Fibroblast of gingiva (primary cell): ENCODE measurements around the gene ZNF12.

Source experiments
- DNase-seq: peaks from one replicate; pipeline ENCODE4 v3.0.0-alpha.2; 2011; ENCODE audit warnings: low read depth

Gene ZNF12

GRCh38 chr7:6647541-6647940 is 59.2 kb downstream of the ZNF12 start:
- DNase-seq = no peak

DNA sequence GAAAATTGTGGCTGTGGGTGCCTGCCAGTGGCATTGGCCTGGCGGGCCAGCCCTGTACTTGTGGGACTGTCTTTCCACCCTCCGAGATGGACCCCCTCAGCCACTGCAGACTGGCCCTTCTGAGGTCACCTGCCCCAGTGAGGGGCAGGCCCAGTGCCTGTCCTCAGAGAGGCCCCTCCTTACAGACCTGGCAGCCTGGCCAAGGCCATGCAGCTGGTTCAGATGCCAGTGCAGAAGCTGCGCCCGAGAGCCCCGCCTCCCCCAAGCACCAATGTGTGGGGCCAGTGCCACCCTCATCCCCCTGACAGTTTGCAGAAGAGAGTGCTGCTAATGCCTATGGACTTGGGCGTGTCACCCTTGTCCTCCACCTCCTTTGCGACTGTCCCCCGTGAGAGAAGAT is 59.7 kb downstream of the ZNF12 start:
- no peak for DNase-seq

GRCh38 chr7:6646465-6646864 is 60.3 kb downstream of the ZNF12 start:
- no peak for DNase-seq

- no peak for DNase-seq
Measured at GRCh38 chr7:6644728-6645127, 62.0 kb downstream of the ZNF12 start.

DNA sequence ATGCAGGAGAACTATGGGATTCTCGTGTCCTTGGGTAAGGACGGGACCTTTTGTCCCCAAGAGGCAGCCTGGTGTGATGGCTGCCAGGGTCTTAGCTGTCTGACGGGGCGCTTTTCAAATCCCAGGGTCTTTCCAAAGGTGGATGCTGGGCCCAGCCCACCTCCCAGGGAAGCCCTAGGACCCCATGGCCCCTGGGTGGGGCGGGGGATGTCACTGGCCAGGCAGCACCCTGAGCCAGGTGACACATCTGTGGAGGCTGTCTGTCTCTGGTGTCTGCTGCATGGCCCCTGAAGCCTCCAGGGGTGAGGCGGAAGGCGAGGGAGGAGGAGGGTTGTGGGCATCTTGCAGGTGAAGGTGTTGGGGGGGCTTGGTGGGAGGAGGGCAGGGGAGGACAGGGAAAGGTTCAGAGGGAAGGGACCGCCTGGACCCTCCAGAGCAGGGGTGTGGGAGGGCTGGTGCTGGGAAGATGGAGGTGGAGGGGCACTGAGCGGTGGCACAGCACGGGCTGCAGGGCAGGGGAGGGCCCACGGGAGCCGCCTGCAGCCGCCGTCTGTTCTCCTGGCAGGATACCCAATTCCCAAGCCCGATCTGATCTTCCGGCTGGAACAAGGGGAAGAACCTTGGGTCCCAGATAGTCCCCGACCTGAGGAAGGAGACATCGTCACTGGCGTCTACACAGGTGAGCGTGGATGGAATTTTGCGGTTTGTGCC is 62.7 kb downstream of the ZNF12 start:
- no peak for DNase-seq

- no peak for DNase-seq
Measured at GRCh38 chr7:6642861-6643640, 63.7 kb downstream of the ZNF12 start.

GRCh38 chr7:6642239-6642839 is 64.4 kb downstream of the ZNF12 start:
- no peak for DNase-seq

DNA sequence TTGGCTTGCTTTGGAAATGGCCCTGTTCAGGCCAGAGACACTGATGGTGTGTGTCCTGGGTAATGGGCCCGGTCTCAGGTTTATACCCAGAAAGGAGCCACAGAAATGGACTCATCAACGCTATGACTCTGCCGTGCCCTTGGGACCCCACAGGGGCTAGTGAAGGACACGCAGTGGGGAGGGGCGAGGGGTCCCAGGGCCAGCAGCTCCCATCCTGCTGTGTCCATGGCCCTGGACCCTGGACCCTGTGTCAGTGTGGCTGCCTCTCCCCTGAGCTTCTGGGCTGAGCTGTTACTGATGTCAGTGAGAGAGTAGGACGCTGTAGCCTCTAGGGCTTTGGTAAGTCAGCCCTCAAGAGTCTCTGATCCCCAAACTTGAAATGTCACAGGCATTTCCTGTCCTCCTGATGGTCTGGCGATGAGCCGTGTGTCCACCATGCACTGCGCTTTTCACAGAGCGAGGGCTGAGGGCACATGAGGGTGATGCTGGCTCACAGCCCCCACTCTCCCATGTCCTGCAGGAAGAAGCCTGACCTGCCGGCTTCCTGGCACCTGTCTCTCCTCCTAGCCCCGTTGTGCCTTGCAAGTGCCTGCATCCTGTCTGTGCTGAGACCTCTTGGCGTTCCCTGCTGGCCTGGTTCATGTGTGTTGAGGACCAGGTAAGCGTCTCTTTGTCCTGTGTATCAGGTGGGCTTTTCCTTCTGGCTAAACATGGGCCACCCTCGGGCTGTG is 65.3 kb downstream of the ZNF12 start:
- DNase-seq = no peak

DNA sequence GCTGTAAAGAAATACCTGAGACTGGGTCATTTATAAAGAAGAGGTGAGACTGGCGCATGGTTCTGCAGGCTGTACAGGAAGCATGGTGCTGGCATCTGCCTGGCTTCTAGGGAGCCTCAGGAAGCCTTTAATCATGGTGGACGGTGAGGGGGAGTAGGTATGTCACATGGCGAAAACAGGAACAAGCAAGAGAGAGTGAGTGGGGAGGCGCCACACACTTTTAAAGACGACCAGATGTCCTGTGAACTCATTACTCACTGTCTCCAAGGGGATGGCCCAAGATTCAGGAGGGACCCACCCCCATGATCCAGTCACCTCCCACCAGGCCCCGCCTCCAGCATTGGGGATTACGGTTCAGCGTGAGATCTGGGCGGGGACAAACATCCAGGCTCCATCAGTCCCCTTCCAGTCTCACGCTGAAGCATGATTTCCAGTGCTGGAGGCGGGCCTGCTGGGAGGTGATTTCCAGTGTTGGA is 66.5 kb downstream of the ZNF12 start:
- DNase-seq = peak; percentile 55

GRCh38 chr7:6639627-6640026 is 67.1 kb downstream of the ZNF12 start:
- no peak for DNase-seq

DNA sequence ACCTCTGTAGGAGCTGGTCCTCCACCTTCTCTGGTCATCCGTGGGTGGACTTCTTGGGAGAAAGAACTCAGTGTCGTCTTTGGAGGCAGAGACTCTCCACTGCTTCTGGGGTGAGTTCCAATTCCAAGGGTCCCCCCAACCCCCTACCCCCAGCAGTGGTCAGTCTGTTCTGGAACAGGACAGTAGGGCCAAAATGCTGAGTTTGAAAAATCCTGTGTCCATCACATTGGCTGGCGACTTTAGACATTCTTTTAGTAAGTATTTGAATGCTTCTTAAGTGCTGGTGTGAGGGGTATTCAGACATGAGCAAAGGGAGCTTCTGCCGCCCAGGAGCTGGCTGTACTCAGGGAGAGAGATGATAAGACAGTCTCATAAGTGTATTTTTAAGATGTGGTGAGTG is 67.7 kb downstream of the ZNF12 start:
- no peak for DNase-seq
